22Rv1 (cell line): ENCODE results near the gene RTCB.

Source experiments
- CTCF ChIP-seq: fragments of 450-650 bp; IDR thresholded peaks from 2 replicates; pipeline ENCODE4 v1.5.1; 2017; ENCODE audit warnings: mild to moderate bottlenecking
- ZFX ChIP-seq: fragments of 450-650 bp; IDR thresholded peaks from 2 replicates; pipeline ENCODE4 v1.6.1; 2017; ENCODE audit warnings: antibody characterized with exemption, borderline replicate concordance

GRCh38 chr22:32448980-32449379 lies 36.9 kb upstream of the RTCB start:
- TF ChIP-seq CTCF: no peak
- no peak for TF ChIP-seq ZFX
